ENCODE measurements around the gene FADS2.

- no peak for TF ChIP-seq POU2F2 (IDR thresholded peaks at IDR 0.05; ENCODE audit: low read depth, low read length)
- TF ChIP-seq TAF1 (IDR thresholded peaks at IDR 0.05; ENCODE audit: low read depth, low read length): no peak
- 0 out of 2 replicates have a peak, but pooled peaks have one; percentile 18 for TF ChIP-seq POLR2AphosphoS5 (IDR thresholded peaks at IDR 0.05; ENCODE audit: low read depth, low read length)
- TF ChIP-seq SPI1 (IDR thresholded peaks at IDR 0.05; ENCODE audit: low read depth, low read length): no peak
Observed at GRCh38 chr11:61783717-61784505, 44.2 kb upstream of the FADS2 start.
